GM20431 (cell line): Measurements from ENCODE around the gene GNE.
"Not testable (repeated sequence)": the region's sequence is repeated elsewhere in the genome, so short reads cannot be mapped to it uniquely, and the experiment has no call there.

Experiments used
- in situ Hi-C: fragments of 300-500 bp; cut with MseI, MboI; formaldehyde crosslinking; loops from one replicate; pipeline ENCODE4 v1.15.0; 2020; ENCODE audit warnings: low sequenced_read_pairs; ENCODE audit not compliant: unreplicated experiment

Gene GNE

DNA sequence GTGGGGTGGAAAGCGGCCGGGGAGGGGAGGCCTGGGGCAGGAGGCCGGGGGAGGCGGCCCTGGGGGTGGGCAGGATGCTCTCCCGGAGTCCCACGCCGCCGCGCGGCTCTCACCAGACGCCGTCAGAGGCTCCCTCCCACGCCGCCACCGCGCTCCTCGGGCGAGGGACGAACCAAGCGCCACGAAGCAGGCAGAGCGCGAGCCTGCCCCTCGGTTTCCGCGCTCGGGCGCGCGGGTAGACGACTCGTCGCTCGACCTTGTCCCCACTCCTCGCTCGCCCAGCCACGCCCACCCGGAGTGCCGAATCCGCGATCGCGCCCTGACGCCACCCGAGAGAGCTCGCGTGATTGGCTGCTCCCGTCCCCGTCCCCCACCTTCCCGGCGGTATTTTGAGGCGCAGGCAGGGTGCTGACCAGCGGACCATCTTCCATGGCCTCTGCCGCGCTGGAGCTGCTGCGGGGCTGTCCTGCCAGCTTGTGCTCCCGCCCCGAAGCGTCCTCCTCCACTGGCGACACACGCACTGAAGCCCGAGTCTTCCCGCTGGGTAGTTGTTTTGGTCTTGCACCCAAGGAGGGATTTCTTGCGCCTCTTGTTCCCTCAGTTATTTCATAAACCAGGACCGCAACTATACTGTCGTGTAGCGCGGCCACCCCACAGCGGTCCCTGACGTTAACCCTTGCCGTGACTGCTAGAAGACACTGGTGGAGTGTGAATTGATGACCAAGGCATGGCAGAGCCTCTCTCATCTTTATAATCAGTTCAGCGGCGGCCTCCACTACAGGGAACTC is at the start of gene GNE:
Gene GNE (minus strand): TSS at position 241 of the 788 bp plus-strand sequence. CDS start 9,093 bp downstream, outside the sequence.
- in situ Hi-C loops: no loop called here

- in situ Hi-C loops: no loop called here
Measured at GRCh38 chr9:36306471-36307306, 48.4 kb upstream of the GNE start.

GRCh38 chr9:36304366-36304765 is 46.1 kb upstream of the GNE start:
- in situ Hi-C loops: not testable (repeated sequence)

- in situ Hi-C loops: no loop called here
Measured at GRCh38 chr9:36301227-36301626, 43.0 kb upstream of the GNE start.

GRCh38 chr9:36298566-36298965 is 40.3 kb upstream of the GNE start:
- in situ Hi-C loops: no loop called here

- in situ Hi-C loops: no loop called here
Measured at GRCh38 chr9:36297798-36298197, 39.5 kb upstream of the GNE start.

DNA sequence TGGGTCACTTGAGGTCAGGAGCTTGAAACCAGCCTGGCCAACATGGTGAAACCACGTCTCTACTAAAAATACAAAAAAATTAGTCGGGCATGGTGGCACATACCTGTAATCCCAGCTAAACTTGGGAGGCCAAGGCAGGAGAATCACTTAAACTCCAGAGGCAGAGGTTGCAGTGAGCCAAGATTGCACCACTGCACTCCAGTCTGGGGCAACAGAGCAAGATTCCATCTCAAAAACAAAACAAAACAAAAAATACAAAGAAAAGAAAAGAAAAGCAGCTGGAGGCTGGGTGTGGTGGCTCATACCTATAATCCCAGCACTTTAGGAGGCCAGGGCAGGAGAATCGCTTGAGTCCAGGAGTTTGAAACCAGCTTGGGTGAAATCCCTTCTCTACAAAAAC is 36.7 kb upstream of the GNE start:
- in situ Hi-C loops: not testable (repeated sequence)

GRCh38 chr9:36293918-36294317 is 35.7 kb upstream of the GNE start:
- in situ Hi-C loops: no loop called here

DNA sequence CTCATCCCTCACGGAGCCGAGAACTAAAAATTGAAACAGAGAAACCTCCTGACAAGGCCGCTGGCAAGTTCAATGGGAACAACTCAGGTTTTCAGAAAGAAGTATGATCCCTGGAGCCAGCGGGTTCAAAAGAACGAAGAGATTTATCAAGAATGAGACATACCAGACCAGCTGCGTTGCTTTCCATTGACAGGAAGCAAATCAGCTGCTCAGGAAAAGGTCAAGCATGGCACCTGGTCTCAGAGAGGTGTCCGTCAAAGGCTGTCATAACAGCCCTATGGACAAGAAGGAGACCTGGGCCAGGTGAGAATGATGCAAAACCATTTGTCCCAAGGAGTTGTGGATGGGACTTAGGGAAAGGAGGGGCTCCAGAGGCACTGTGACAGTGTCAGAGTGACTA is 34.9 kb upstream of the GNE start:
- in situ Hi-C loops: no loop called here

GRCh38 chr9:36292641-36293040 is 34.4 kb upstream of the GNE start:
- in situ Hi-C loops: no loop called here

DNA sequence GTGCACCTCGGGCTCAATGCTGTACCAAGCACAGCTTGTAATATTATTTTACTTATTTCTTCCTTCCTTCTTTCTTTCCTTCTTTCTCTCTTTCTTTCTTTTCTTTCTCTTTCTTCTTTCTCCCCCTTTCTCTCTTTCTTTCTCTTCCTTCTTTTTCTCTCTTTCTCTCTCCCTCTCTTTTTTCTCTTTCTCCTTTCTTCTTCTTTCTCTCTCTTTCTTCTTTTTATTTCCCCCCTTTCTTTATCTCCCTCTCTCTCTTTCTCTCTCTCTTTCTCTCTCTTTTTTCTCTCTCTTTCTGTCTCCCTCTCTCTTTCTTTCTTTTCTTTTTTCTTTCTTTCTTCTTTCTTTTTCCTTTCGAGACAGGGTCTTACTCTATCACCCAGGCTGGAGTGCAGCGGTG is 32.7 kb upstream of the GNE start:
- in situ Hi-C loops: no loop called here

- in situ Hi-C loops: no loop called here
Measured at GRCh38 chr9:36289836-36290435, 31.7 kb upstream of the GNE start.

DNA sequence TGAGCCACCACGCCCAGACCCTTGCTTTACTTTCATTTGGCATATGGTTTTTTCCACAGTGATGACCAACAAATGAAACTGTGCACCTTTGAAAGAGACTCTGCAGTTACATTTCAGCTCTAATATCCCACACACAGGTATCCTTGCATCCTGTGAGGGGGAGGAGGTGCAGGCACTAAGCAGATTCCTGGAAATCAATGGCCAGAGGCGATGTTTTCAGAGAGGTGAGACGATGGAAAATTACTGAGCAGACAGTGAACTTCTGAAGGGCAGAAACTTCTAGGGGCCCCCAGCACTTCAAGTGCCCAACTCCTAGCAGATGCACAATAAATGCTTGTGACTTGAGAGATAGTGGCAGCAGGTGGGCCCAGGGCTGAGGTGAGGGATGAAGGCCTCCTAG is 29.8 kb upstream of the GNE start:
- in situ Hi-C loops: no loop called here

GRCh38 chr9:36286388-36286787 is 28.1 kb upstream of the GNE start:
- in situ Hi-C loops: no loop called here

DNA sequence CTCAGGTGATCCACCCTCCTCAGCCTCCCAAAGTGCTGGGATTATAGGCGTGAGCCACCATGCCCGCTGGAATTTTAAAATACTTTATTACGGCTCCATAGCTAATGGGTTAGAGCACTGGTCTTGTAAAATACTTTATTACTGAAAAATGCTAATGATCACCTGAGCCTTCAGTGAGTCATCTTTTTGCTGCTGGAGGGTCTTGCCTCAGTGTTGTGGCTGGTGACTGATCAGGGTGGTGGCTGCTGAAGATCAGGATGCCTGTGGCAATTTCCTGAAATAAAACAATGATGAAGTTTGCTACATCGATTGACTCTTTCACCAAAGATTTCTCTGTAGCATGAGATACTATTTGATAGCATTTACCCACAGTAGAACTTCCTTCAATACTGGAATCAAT is 26.0 kb upstream of the GNE start:
- in situ Hi-C loops: no loop called here

DNA sequence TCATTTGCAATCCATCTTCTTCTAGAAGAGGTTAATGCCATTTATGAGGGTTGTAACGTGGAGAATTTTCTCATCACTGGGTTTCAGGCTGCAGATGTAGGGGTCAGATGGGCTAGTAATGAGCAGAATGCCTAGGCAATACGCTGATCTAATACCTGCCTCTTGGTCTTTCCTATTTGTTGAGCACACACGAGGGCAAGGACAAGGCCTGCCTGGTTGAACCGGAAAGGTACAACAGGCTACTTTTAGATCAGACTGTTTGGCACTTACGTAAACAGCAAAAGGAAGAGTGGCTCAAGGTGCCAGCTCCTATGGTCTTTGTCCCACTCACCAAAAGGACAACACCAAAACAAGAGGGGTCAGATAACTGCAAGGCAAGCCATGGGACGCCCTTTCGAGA is 24.0 kb upstream of the GNE start:
- in situ Hi-C loops: no loop called here

DNA sequence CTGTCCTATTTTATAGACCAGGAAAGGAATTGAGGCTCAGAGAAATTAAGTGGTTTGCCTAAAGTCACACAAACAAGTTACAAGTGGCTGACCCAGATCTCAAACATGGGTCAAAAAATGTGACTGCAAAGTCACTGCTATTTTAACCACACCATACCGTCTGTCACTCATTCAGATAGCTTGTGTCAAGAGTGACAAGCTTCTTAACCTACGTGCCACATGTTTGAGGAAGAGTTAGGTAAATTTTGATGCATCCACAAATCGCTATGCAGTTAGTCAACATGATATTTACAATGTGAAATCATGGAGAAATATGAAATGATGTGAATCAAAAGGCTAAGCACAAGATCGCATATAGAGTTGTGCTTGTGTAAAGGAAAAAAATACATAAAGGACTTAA is 22.7 kb upstream of the GNE start:
- in situ Hi-C loops: no loop called here

- in situ Hi-C loops: no loop called here
Measured at GRCh38 chr9:36278243-36278642, 20.0 kb upstream of the GNE start.

- in situ Hi-C loops: no loop called here
Measured at GRCh38 chr9:36276781-36277181, 18.5 kb upstream of the GNE start.

GRCh38 chr9:36276254-36276653 is 18.0 kb upstream of the GNE start:
- in situ Hi-C loops: no loop called here

DNA sequence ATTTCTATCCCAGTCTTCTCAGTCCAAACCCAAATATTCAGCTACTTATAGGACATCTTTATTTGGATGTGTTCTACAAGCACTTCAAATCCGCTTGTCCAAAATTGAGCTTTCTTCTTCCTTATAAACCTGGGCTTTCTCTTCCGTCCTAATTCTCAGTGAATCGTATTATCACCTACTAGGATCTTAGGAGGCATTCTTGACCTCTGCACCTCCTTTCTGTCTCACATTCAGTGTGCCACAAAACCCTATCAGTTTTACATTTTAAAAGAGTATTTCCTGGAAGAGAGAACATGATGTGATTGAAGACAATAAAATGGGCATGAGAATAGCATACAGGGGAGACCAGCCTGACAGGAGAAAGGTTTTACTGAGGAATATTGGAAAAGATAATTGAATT is 16.8 kb upstream of the GNE start:
- in situ Hi-C loops: no loop called here
